ENCODE results near the gene CREBRF. TPM values are rescaled to one million over a fixed set of nuclear protein-coding genes. Genes with fewer than 3 reads are reported as not detected.

The CREBRF gene
- total and polyA plus RNA-seq, 9 of the 15 experiments (the other 6 are each of a cell fraction or from before 2014, with no cell fraction given): 1.1 to 4.9 (median 2.9) TPM

DNA sequence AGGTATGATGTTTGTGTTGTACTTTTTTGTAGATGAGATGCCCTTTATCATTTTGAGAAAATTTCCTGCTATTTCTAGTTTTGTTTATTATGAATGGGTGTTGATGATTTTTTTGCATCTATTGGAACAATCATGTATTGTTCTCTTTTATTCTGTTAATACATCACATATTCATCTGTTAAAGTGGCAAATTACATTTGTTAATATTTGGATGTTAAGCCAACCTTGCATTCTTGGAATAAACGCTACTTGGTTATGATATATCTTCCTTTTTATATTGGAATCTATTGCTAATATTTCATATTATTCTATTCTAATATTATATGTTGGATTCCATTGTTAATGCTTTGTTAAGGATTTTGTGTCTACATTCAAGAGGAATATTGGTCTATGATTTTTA lies 63.6 kb downstream of the CREBRF start:
- H4K20me1 ChIP-seq (replicated peaks; ENCODE audit: control insufficient read depth, insufficient read depth, low read length): no peaks in the 10 kb centered on the region
- POLR2A ChIA-PET: no interaction called here
- no peak for FAIRE-seq
- H3K4me3 ChIP-seq: no peak overlapping the region
- CTCF ChIA-PET (ENCODE audit: low intra/inter-chr PET ratio): no interaction called here
- H3K9me1 ChIP-seq (ENCODE audit: control insufficient read depth, insufficient read depth, low read length): no peaks in the 10 kb centered on the region
- no peaks in the 10 kb centered on the region for H3K79me2 ChIP-seq (ENCODE audit: control insufficient read depth, insufficient read depth, low read length)
- H3K4me1 ChIP-seq (replicated peaks in 1 of 2; ENCODE audit: control insufficient read depth in 2 of 2, insufficient read depth in 2 of 2, low read length in 2 of 2): no peaks in the 10 kb centered on the region
- H3K27me3 ChIP-seq (ENCODE audit: control insufficient read depth in 2 of 2, insufficient read depth in 2 of 2, low read length in 2 of 2): no peaks in the 10 kb centered on the region
- no peak overlapping the region for H2AFZ ChIP-seq (ENCODE audit: low read depth, low read length)
- WGBS (ENCODE audit: insufficient coverage, low coverage, missing lambda C conversion rate): 22% methylated on average over 1 of the region's 1 CpG
- no TSS peak for BruUV-seq (replicated peaks)
- no peaks in the 10 kb centered on the region for H3K36me3 ChIP-seq (ENCODE audit: control insufficient read depth, insufficient read depth, low read length)
- no peak for DNase-seq (ENCODE audit: extremely low read depth in 1 of 4, low spot score in 3 of 4)
- intact Hi-C loops (cut with micrococcal nuclease): no loop called here
- no peak overlapping the region for H3K4me2 ChIP-seq (ENCODE audit: insufficient read depth, low read length)
- no peak overlapping the region for H3K27ac ChIP-seq (ENCODE audit: extremely low read depth, low read depth, low read length)
- in situ Hi-C loops (cut with MboI): no loop called here
- no peaks in the 10 kb centered on the region; the same call in 1 of the 2 replicates for H3K9me3 ChIP-seq (replicated peaks; ENCODE audit: control insufficient read depth, insufficient read depth, low read depth, low read length)
- ATAC-seq: no peak
- no peak overlapping the region for H3K9ac ChIP-seq (ENCODE audit: insufficient read depth in 1 of 2, low read depth in 2 of 2, low read length in 2 of 2)
- TF ChIP-seq, protein P1, sequence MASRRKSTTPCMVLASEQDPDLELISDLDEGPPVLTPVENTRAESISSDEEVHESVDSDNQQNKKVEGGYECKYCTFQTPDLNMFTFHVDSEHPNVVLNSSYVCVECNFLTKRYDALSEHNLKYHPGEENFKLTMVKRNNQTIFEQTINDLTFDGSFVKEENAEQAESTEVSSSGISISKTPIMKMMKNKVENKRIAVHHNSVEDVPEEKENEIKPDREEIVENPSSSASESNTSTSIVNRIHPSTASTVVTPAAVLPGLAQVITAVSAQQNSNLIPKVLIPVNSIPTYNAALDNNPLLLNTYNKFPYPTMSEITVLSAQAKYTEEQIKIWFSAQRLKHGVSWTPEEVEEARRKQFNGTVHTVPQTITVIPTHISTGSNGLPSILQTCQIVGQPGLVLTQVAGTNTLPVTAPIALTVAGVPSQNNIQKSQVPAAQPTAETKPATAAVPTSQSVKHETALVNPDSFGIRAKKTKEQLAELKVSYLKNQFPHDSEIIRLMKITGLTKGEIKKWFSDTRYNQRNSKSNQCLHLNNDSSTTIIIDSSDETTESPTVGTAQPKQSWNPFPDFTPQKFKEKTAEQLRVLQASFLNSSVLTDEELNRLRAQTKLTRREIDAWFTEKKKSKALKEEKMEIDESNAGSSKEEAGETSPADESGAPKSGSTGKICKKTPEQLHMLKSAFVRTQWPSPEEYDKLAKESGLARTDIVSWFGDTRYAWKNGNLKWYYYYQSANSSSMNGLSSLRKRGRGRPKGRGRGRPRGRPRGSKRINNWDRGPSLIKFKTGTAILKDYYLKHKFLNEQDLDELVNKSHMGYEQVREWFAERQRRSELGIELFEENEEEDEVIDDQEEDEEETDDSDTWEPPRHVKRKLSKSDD (conservative IDR thresholded peaks at IDR 0.05; ENCODE audit: low read length): no peak
- TF ChIP-seq ZNF780A (CRISPR knock-in tag; IDR thresholded peaks at IDR 0.05) (no peak), KAT8 (IDR thresholded peaks at IDR 0.05; ENCODE audit: low read depth) (no peak), TEAD2 (tag; IDR thresholded peaks at IDR 0.05) (no peak), CBFA2T2 (conservative IDR thresholded peaks at IDR 0.05) (no peak), ZNF212 (CRISPR knock-in tag; IDR thresholded peaks at IDR 0.05) (no peak), SAFB (IDR thresholded peaks at IDR 0.05; ENCODE audit: borderline replicate concordance, low read depth, low read length) (no peak), LEF1 (IDR thresholded peaks at IDR 0.05) (no peak), ZNF324 (CRISPR knock-in tag; IDR thresholded peaks at IDR 0.05) (peak; percentile 91), CBX3 (IDR thresholded peaks at IDR 0.05; ENCODE audit: borderline replicate concordance in 1 of 2, low read length in 2 of 2) (0 out of 3 replicates have a peak, but pooled peaks of 1 of the 2 experiments have one; percentile 18), ZNF12 (CRISPR knock-in tag; IDR thresholded peaks at IDR 0.05) (no peak), KHSRP (IDR thresholded peaks at IDR 0.05) (no peak), NFYB (IDR thresholded peaks at IDR 0.05; ENCODE audit: extremely low read depth, insufficient read length) (no peak)
- TF ChIP-seq, protein P2, sequence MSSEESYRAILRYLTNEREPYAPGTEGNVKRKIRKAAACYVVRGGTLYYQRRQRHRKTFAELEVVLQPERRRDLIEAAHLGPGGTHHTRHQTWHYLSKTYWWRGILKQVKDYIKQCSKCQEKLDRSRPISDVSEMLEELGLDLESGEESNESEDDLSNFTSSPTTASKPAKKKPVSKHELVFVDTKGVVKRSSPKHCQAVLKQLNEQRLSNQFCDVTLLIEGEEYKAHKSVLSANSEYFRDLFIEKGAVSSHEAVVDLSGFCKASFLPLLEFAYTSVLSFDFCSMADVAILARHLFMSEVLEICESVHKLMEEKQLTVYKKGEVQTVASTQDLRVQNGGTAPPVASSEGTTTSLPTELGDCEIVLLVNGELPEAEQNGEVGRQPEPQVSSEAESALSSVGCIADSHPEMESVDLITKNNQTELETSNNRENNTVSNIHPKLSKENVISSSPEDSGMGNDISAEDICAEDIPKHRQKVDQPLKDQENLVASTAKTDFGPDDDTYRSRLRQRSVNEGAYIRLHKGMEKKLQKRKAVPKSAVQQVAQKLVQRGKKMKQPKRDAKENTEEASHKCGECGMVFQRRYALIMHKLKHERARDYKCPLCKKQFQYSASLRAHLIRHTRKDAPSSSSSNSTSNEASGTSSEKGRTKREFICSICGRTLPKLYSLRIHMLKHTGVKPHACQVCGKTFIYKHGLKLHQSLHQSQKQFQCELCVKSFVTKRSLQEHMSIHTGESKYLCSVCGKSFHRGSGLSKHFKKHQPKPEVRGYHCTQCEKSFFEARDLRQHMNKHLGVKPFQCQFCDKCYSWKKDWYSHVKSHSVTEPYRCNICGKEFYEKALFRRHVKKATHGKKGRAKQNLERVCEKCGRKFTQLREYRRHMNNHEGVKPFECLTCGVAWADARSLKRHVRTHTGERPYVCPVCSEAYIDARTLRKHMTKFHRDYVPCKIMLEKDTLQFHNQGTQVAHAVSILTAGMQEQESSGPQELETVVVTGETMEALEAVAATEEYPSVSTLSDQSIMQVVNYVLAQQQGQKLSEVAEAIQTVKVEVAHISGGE (CRISPR knock-in tag; IDR thresholded peaks at IDR 0.05): no peak
- TF ChIP-seq, protein P3, sequence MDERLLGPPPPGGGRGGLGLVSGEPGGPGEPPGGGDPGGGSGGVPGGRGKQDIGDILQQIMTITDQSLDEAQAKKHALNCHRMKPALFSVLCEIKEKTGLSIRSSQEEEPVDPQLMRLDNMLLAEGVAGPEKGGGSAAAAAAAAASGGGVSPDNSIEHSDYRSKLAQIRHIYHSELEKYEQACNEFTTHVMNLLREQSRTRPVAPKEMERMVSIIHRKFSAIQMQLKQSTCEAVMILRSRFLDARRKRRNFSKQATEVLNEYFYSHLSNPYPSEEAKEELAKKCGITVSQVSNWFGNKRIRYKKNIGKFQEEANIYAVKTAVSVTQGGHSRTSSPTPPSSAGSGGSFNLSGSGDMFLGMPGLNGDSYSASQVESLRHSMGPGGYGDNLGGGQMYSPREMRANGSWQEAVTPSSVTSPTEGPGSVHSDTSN (CRISPR knock-in tag; IDR thresholded peaks at IDR 0.05; ENCODE audit: low read depth): no peak
- TF ChIP-seq, protein P3 (tag; conservative IDR thresholded peaks at IDR 0.05; ENCODE audit: low read depth): no peak
